OCI-LY7 (cell line): ENCODE measurements around the gene COCH. TPM values are rescaled to one million over a fixed set of nuclear protein-coding genes. Genes with fewer than 3 reads are reported as not detected.

ENCODE experiments used
- BruUV-seq: library from RNA; stranded (reverse); fragments of 400-500 nt; replicated peaks from 2 replicates; lab custom pipeline; 2021; lab: Mats Ljungman, UMichigan
- CTCF ChIA-PET: fragments of 300-600 bp; sonication (Branson Sonifier 250); formaldehyde crosslinking; loops from one replicate; lab custom pipeline; 2022; ENCODE audit warnings: antibody characterized with exemption; ENCODE audit not compliant: unreplicated experiment; lab: Charles Lee
- POLR2A ChIA-PET: fragments of 300-600 bp; sonication (Branson Sonifier 250); formaldehyde crosslinking; loops from one replicate; lab custom pipeline; 2022; ENCODE audit warnings: antibody characterized with exemption; lab: Charles Lee
- DNase-seq: peaks from one replicate; pipeline ENCODE4 v3.0.0-alpha.2; 2015; ENCODE audit warnings: low spot score
- H2AFZ ChIP-seq: fragments of 200-600 bp; sonication (generic), shearing (Covaris generic); 2 replicates; pipeline ENCODE4 v1.6.1; 2014; ENCODE audit warnings: mild to moderate bottlenecking, antibody characterized with exemption, low read length, moderate library complexity
- H3K27ac ChIP-seq: fragments of 200-600 bp; sonication (generic); 2 replicates; pipeline ENCODE4 v1.5.1; 2014; ENCODE audit warnings: mixed run types, low read depth, mild to moderate bottlenecking, moderate library complexity, low read length, inconsistent platforms; ENCODE audit not compliant: poor library complexity, severe bottlenecking
- H3K36me3 ChIP-seq: fragments of 200-600 bp; sonication (generic); 2 replicates; pipeline ENCODE4 v1.6.1; 2014; ENCODE audit warnings: mild to moderate bottlenecking, antibody characterized with exemption, low read length, moderate library complexity, mixed read lengths; ENCODE audit not compliant: insufficient read depth
- H3K4me1 ChIP-seq: fragments of 200-600 bp; sonication (generic); 2 replicates; pipeline ENCODE4 v1.5.1; 2014; ENCODE audit warnings: mild to moderate bottlenecking, low read length; ENCODE audit not compliant: insufficient read depth, poor library complexity, severe bottlenecking
- H3K4me2 ChIP-seq: fragments of 200-600 bp; sonication (generic); 2 replicates; pipeline ENCODE4 v1.6.1; 2014; ENCODE audit warnings: mild to moderate bottlenecking, low read length
- H3K4me3 ChIP-seq: fragments of 200-600 bp; sonication (generic); 2 replicates; pipeline ENCODE4 v1.5.1; 2014; ENCODE audit warnings: mild to moderate bottlenecking, low read depth, low read length; ENCODE audit not compliant: poor library complexity, severe bottlenecking
- H3K79me2 ChIP-seq: fragments of 200-600 bp; sonication (generic); 2 replicates; pipeline ENCODE4 v1.6.1; 2016; ENCODE audit warnings: low read depth, mild to moderate bottlenecking, low read length, moderate library complexity, mixed read lengths; ENCODE audit not compliant: insufficient read depth
- H3K9me2 ChIP-seq: fragments of 200-600 bp; sonication (generic); 2 replicates; pipeline ENCODE4 v1.6.1; 2016; ENCODE audit warnings: mild to moderate bottlenecking, low read length, mixed read lengths; ENCODE audit not compliant: insufficient read depth
- H3K9me3 ChIP-seq: fragments of 200-600 bp; sonication (generic); 2 replicates; pipeline ENCODE4 v1.6.1; 2014; ENCODE audit warnings: mild to moderate bottlenecking, mixed run types, low read length, mixed read lengths
- H4K20me1 ChIP-seq: fragments of 200-600 bp; sonication (generic); 2 replicates; pipeline ENCODE4 v1.6.1; 2014; ENCODE audit warnings: mild to moderate bottlenecking, antibody characterized with exemption, low read length, moderate library complexity, mixed read lengths; ENCODE audit not compliant: insufficient read depth
- EZH2phosphoT487 ChIP-seq: fragments of 200-600 bp; sonication (generic); IDR thresholded peaks from 2 replicates; pipeline ENCODE4 v1.6.1; 2018; ENCODE audit warnings: low read depth, borderline replicate concordance, mild to moderate bottlenecking, mixed run types, antibody characterized with exemption, low read length, moderate library complexity, mixed read lengths
- intact Hi-C: fragments of 100-400 bp; cut with micrococcal nuclease; formaldehyde crosslinking; loops from one replicate; pipeline ENCODE4 v1.10.0; 2022; ENCODE audit not compliant: unreplicated experiment
- total RNA-seq, 2 experiments: library from RNA; depleted of rRNA in 1 of 2; stranded (reverse); fragments of >200 nt in 1 of 2; shearing (Covaris generic) in 1 of 2; gene quantifications; 2 replicates each; pipeline ENCODE4 v1.2.3, GENCODE V29; 2014 to 2022
- TF ChIP-seq, protein P1 (sequence below): fragments of 200-600 bp; sonication (generic); conservative IDR thresholded peaks from 2 replicates; pipeline ENCODE4 v1.5.1; 2014; ENCODE audit warnings: mild to moderate bottlenecking, antibody characterized with exemption, low read length, moderate library complexity, mixed read lengths

Gene COCH
- total RNA-seq, 2 experiments from 2014 or later, result 18.7 to 19.8 TPM

DNA sequence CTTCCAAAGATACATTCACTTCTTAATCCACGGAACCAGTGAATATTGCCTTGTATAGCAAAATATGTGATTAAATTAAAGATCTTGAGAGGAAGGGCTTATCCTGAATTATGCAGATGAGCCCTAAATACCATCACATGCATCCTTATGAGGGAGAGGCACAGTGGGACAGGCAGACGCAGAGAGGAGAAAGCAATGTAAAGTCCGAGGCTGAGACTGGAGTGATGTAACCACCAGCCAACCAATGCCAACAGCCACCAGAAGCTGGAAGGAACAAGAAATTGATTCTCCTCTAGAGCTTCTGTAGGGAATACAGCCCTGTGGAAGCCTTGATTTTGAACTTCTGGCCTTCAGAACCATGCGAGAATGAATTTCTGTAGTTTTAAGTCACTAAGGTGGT lies 44.5 kb upstream of the COCH start:
- ChIA-PET POLR2A (no interaction called here), CTCF (no interaction called here)
- TF ChIP-seq EZH2phosphoT487, result no peak
- TF ChIP-seq, protein P1, sequence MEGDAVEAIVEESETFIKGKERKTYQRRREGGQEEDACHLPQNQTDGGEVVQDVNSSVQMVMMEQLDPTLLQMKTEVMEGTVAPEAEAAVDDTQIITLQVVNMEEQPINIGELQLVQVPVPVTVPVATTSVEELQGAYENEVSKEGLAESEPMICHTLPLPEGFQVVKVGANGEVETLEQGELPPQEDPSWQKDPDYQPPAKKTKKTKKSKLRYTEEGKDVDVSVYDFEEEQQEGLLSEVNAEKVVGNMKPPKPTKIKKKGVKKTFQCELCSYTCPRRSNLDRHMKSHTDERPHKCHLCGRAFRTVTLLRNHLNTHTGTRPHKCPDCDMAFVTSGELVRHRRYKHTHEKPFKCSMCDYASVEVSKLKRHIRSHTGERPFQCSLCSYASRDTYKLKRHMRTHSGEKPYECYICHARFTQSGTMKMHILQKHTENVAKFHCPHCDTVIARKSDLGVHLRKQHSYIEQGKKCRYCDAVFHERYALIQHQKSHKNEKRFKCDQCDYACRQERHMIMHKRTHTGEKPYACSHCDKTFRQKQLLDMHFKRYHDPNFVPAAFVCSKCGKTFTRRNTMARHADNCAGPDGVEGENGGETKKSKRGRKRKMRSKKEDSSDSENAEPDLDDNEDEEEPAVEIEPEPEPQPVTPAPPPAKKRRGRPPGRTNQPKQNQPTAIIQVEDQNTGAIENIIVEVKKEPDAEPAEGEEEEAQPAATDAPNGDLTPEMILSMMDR, result no peak
- H3K4me1 ChIP-seq, result no peaks in the 10 kb centered on the region
- no peaks in the 10 kb centered on the region for H3K79me2 ChIP-seq
- H4K20me1 ChIP-seq, result no peaks in the 10 kb centered on the region
- intact Hi-C loops, result no loop called here
- H3K36me3 ChIP-seq, result no peaks in the 10 kb centered on the region
- DNase-seq, result no peak
- H3K9me3 ChIP-seq, result no peaks in the 10 kb centered on the region
- H3K27ac ChIP-seq, result no peak overlapping the region
- H3K4me2 ChIP-seq, result no peak overlapping the region
- BruUV-seq, result no TSS peak
- no peak overlapping the region for H3K4me3 ChIP-seq
- H3K9me2 ChIP-seq, result no peaks in the 10 kb centered on the region
- no peak overlapping the region for H2AFZ ChIP-seq

DNA sequence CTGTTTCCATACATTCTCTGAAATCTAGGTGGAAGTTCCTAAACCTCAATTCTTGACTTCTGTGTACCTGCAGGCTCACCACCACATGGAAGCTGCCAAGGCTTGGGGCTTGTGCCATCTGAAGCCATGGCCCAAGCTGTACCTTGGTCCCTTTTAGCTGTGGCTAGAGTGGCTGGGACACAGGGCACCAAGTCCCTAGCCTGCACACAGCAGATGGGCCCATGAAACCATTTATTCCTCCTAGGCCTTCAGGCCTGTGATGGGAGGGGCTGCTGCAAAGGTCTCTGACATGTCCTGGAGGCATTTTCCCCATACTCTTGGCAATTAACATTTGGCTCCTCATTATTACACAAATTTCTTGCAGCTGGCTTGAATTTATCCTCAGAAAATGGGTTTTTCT lies 40.0 kb upstream of the COCH start:
- Histone ChIP-seq H3K9me2 (no peaks in the 10 kb centered on the region), H3K36me3 (no peaks in the 10 kb centered on the region), H3K4me1 (no peaks in the 10 kb centered on the region), H3K9me3 (no peaks in the 10 kb centered on the region), H3K4me3 (no peak overlapping the region), H2AFZ (no peak overlapping the region), H3K4me2 (no peak overlapping the region), H3K27ac (no peak overlapping the region), H4K20me1 (no peaks in the 10 kb centered on the region), H3K79me2 (no peaks in the 10 kb centered on the region)
- intact Hi-C loops, result no loop called here
- no peak for DNase-seq
- POLR2A ChIA-PET, result no interaction called here
- CTCF ChIA-PET, result no interaction called here
- no TSS peak for BruUV-seq
- no peak for TF ChIP-seq EZH2phosphoT487
- TF ChIP-seq, protein P1, result no peak

DNA sequence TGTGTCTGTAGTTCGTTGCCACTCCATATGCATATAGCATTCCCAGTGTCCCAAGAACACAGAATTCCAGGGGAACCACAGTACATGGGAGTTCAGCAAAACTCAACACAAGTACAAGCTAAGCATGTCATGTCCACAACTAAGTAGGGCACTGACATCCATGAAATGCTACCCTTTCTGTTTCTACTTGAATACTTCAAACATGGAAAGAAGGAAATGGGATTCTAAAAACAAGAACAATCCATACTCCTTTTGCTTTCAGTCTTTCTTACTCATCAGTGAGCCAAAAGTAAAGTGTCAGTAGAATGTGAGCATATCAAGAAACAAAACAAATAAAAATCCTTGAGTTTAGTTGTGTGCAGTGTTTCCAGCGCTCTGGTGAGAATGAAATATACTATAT lies 36.0 kb upstream of the COCH start:
- Histone ChIP-seq H3K79me2 (no peaks in the 10 kb centered on the region), H3K4me2 (no peak overlapping the region), H4K20me1 (no peaks in the 10 kb centered on the region), H3K4me3 (no peak overlapping the region), H3K27ac (no peak overlapping the region), H3K4me1 (no peaks in the 10 kb centered on the region), H2AFZ (no peak overlapping the region), H3K36me3 (no peaks in the 10 kb centered on the region), H3K9me2 (no peaks in the 10 kb centered on the region), H3K9me3 (no peaks in the 10 kb centered on the region)
- BruUV-seq, result no TSS peak
- no peak for TF ChIP-seq EZH2phosphoT487
- TF ChIP-seq, protein P1, result no peak
- intact Hi-C loops, result no loop called here
- CTCF ChIA-PET, result no interaction called here
- no peak for DNase-seq
- POLR2A ChIA-PET, result no interaction called here
